Caco-2 (cell line): Measurements from ENCODE around the gene COL20A1. TPM values are rescaled to one million over a fixed set of nuclear protein-coding genes. Genes with fewer than 3 reads are reported as not detected.

Experiments used
- BruUV-seq: library from RNA; stranded (reverse); fragments of 400-500 nt; replicated peaks from 2 replicates; lab custom pipeline; 2021; lab: Mats Ljungman, UMichigan
- CTCF ChIA-PET: fragments of 300-600 bp; sonication (Branson Sonifier 250); formaldehyde crosslinking; loops from one replicate; lab custom pipeline; 2022; ENCODE audit warnings: antibody characterized with exemption; lab: Charles Lee
- POLR2A ChIA-PET: fragments of 300-600 bp; sonication (Branson Sonifier 250); formaldehyde crosslinking; loops from one replicate; lab custom pipeline; 2022; ENCODE audit warnings: antibody characterized with exemption; lab: Charles Lee
- DNase-seq, 2 experiments: peaks; one replicate each; pipeline versions ENCODE4 v3.0.0 to v3.0.0-alpha.2; 2020 to 2022
- H3K27me3 ChIP-seq: replicated peaks from 2 replicates; pipeline ENCODE4 v1.6.0; 2011; ENCODE audit warnings: low read length; ENCODE audit not compliant: control insufficient read depth, insufficient read depth
- H3K36me3 ChIP-seq: 2 replicates; pipeline ENCODE4 v1.5.1; 2011; ENCODE audit warnings: low read length; ENCODE audit not compliant: control insufficient read depth, insufficient read depth
- H3K4me1 ChIP-seq: fragments of 250-450 bp; sonication (Bioruptor Pico); 2 replicates; pipeline ENCODE4 v1.5.1; 2020; ENCODE audit warnings: mild to moderate bottlenecking
- H3K4me3 ChIP-seq: 2 replicates; pipeline ENCODE4 v1.5.1; 2011; ENCODE audit warnings: low read depth, mild to moderate bottlenecking, control low read depth, low read length
- H3K9me3 ChIP-seq: fragments of 250-450 bp; sonication (Bioruptor Pico); 2 replicates; pipeline ENCODE4 v1.5.1; 2020; ENCODE audit warnings: mild to moderate bottlenecking, moderate library complexity
- H3K27ac Mint-ChIP-seq: one replicate; pipeline ENCODE4 v1.8.0; 2022; ENCODE audit warnings: mixed read lengths; ENCODE audit not compliant: unreplicated experiment
- H3K27me3 Mint-ChIP-seq: one replicate; pipeline ENCODE4 v1.8.0; 2022; ENCODE audit warnings: mixed read lengths; ENCODE audit not compliant: insufficient read depth, unreplicated experiment
- H3K36me3 Mint-ChIP-seq: one replicate; pipeline ENCODE4 v1.8.0; 2022; ENCODE audit warnings: mild to moderate bottlenecking, mixed read lengths; ENCODE audit not compliant: insufficient read depth, unreplicated experiment
- H3K4me1 Mint-ChIP-seq: one replicate; pipeline ENCODE4 v1.8.0; 2022; ENCODE audit warnings: low read depth, mixed read lengths; ENCODE audit not compliant: unreplicated experiment
- H3K4me3 Mint-ChIP-seq: one replicate; pipeline ENCODE4 v1.8.0; 2022; ENCODE audit warnings: mild to moderate bottlenecking, moderate library complexity, mixed read lengths; ENCODE audit not compliant: unreplicated experiment
- H3K9me3 Mint-ChIP-seq: one replicate; pipeline ENCODE4 v1.8.0; 2022; ENCODE audit warnings: mixed read lengths; ENCODE audit not compliant: unreplicated experiment
- CTCF ChIP-seq, 2 experiments: fragments of 200-600 bp in 1 of 2; IDR thresholded peaks; 1 replicate in 1 of 2; 2 replicates in 1 of 2; pipeline versions ENCODE4 v1.5.1 to v1.8.0; 2011 to 2022; ENCODE audit warnings: antibody characterized with exemption in 1 of 2, control low read depth in 1 of 2, inconsistent platforms in 1 of 2, low read depth in 1 of 2, low read length in 1 of 2, mild to moderate bottlenecking in 1 of 2, moderate library complexity in 1 of 2; ENCODE audit not compliant: insufficient read depth in 1 of 2, severe bottlenecking in 1 of 2, unreplicated experiment in 1 of 2
- intact Hi-C: fragments of 100-400 bp; cut with micrococcal nuclease; formaldehyde crosslinking; loops from one replicate; pipeline ENCODE4 v1.10.0; 2022; ENCODE audit not compliant: unreplicated experiment
- total RNA-seq: library from RNA; stranded (reverse); gene quantifications from 2 replicates; pipeline ENCODE4 v1.2.3, GENCODE V29; 2022

The COL20A1 gene
- total RNA-seq, 1 experiment from 2014 or later, result 0.27 TPM

- intact Hi-C loops, result no loop called here
- no TSS peak for BruUV-seq
- H3K9me3 ChIP-seq, result no peaks in the 10 kb centered on the region
- peaks cover 5% of the 10 kb centered on the region; the same call in 1 of the 2 replicates for H3K4me1 ChIP-seq
- CTCF ChIA-PET, result interaction anchor here (1.1 kb wide), 1 partner anchor 10 kb away, joined by 3 read pairs; no protein-coding TSS in a partner anchor
- POLR2A ChIA-PET, result no interaction called here
- DNase-seq, result peak in 1 of 2 experiments; percentile 51
- no peaks in the 10 kb centered on the region for H3K27me3 ChIP-seq
- Mint-ChIP-seq H3K27ac (no peak overlapping the region), H3K27me3 (peaks cover 11% of the 10 kb centered on the region), H3K4me1 (no peaks in the 10 kb centered on the region), H3K36me3 (no peaks in the 10 kb centered on the region), H3K4me3 (no peak overlapping the region), H3K9me3 (no peaks in the 10 kb centered on the region)
- H3K4me3 ChIP-seq, result no peak overlapping the region
- H3K36me3 ChIP-seq, result no peaks in the 10 kb centered on the region
- no peak for TF ChIP-seq CTCF (IDR thresholded peaks at IDR 0.05; ENCODE audit: insufficient read depth in 1 of 2, low read depth in 1 of 2, low read length in 1 of 2, severe bottlenecking in 1 of 2, unreplicated experiment in 1 of 2)
These were observed 26.4 kb downstream of the COL20A1 start for GRCh38 chr20:63319164-63320040.

- intact Hi-C loops, result no loop called here
- peaks cover 11% of the 10 kb centered on the region for H3K27me3 Mint-ChIP-seq
- DNase-seq, result peak in 1 of 2 experiments; percentile 44
- POLR2A ChIA-PET, result no interaction called here
- H3K4me1 Mint-ChIP-seq, result no peaks in the 10 kb centered on the region
- no peak for TF ChIP-seq CTCF (IDR thresholded peaks at IDR 0.05; ENCODE audit: insufficient read depth in 1 of 2, low read depth in 1 of 2, low read length in 1 of 2, severe bottlenecking in 1 of 2, unreplicated experiment in 1 of 2)
- Histone ChIP-seq H3K36me3 (no peaks in the 10 kb centered on the region), H3K27me3 (no peaks in the 10 kb centered on the region), H3K4me3 (no peak overlapping the region), H3K4me1 (peaks cover 5% of the 10 kb centered on the region; the same call in 1 of the 2 replicates), H3K9me3 (no peaks in the 10 kb centered on the region)
- no peak overlapping the region for H3K27ac Mint-ChIP-seq
- H3K4me3 Mint-ChIP-seq, result no peak overlapping the region
- no peaks in the 10 kb centered on the region for H3K36me3 Mint-ChIP-seq
- CTCF ChIA-PET, result interaction anchor here (1.1 kb wide), 1 partner anchor 10 kb away, joined by 3 read pairs; no protein-coding TSS in a partner anchor
- H3K9me3 Mint-ChIP-seq, result no peaks in the 10 kb centered on the region
- BruUV-seq, result no TSS peak
These were observed 27.1 kb downstream of the COL20A1 start for GRCh38 chr20:63320041-63320511.

GRCh38 chr20:63320616-63321147 is 27.7 kb downstream of the COL20A1 start:
- H3K4me1 Mint-ChIP-seq, result no peaks in the 10 kb centered on the region
- Histone ChIP-seq H3K4me1 (peaks cover 5% of the 10 kb centered on the region; the same call in 1 of the 2 replicates), H3K4me3 (no peak overlapping the region), H3K27me3 (no peaks in the 10 kb centered on the region), H3K9me3 (no peaks in the 10 kb centered on the region), H3K36me3 (no peaks in the 10 kb centered on the region)
- H3K27me3 Mint-ChIP-seq, result peaks cover 11% of the 10 kb centered on the region
- DNase-seq, result no peak
- no peak for TF ChIP-seq CTCF (IDR thresholded peaks at IDR 0.05; ENCODE audit: insufficient read depth in 1 of 2, low read depth in 1 of 2, low read length in 1 of 2, severe bottlenecking in 1 of 2, unreplicated experiment in 1 of 2)
- ChIA-PET CTCF (interaction anchor here (0.6 to 0.7 kb wide), 2 partner anchors 67 to 78 kb away, joined by 3 to 7 read pairs; no protein-coding TSS in a partner anchor), POLR2A (no interaction called here)
- H3K36me3 Mint-ChIP-seq, result no peaks in the 10 kb centered on the region
- intact Hi-C loops, result no loop called here
- H3K27ac Mint-ChIP-seq, result no peak overlapping the region
- H3K4me3 Mint-ChIP-seq, result no peak overlapping the region
- BruUV-seq, result no TSS peak
- no peaks in the 10 kb centered on the region for H3K9me3 Mint-ChIP-seq
